Measurements from ENCODE around the gene SLAIN2. TPM values are rescaled to one million over a fixed set of nuclear protein-coding genes. Genes with fewer than 3 reads are reported as not detected.

Gene SLAIN2
- total RNA-seq, 4 donors from 2014 or later, result 68.4 to 238 (median 115) TPM

- no peak overlapping the region for H3K27ac ChIP-seq
- WGBS, 2 donors (ENCODE audit: low coverage in 1 of 2), result 88 to 96% methylated on average over 1 to 4 of the region's 4 CpGs
- no peak for ATAC-seq
- H3K4me3 ChIP-seq, result no peak overlapping the region
- H3K27me3 ChIP-seq, result no peaks in the 10 kb centered on the region
- H3K4me1 ChIP-seq, result no peaks in the 10 kb centered on the region
- no peaks in the 10 kb centered on the region for H3K9me3 ChIP-seq
- H3K36me3 ChIP-seq, result no peaks in the 10 kb centered on the region
- no peak for TF ChIP-seq EP300 (IDR thresholded peaks at IDR 0.05)
- no peak for TF ChIP-seq CTCF (IDR thresholded peaks at IDR 0.05)
- TF ChIP-seq POLR2A (IDR thresholded peaks at IDR 0.05), result no peak
- TF ChIP-seq POLR2AphosphoS5 (IDR thresholded peaks at IDR 0.05), result no peak
Measured at GRCh38 chr4:48299560-48299959, 41.8 kb upstream of the SLAIN2 start.

GRCh38 chr4:48300004-48300403 is 41.3 kb upstream of the SLAIN2 start:
- H3K9me3 ChIP-seq, result no peaks in the 10 kb centered on the region
- no peak for ATAC-seq
- no peak overlapping the region for H3K4me3 ChIP-seq
- H3K4me1 ChIP-seq, result no peaks in the 10 kb centered on the region
- no peak overlapping the region for H3K27ac ChIP-seq
- TF ChIP-seq POLR2AphosphoS5 (IDR thresholded peaks at IDR 0.05) (no peak), EP300 (IDR thresholded peaks at IDR 0.05) (no peak), POLR2A (IDR thresholded peaks at IDR 0.05) (no peak), CTCF (IDR thresholded peaks at IDR 0.05) (no peak)
- WGBS, 2 donors (ENCODE audit: low coverage in 1 of 2), result 58 to 68% methylated on average over 2 of the region's 2 CpGs
- H3K27me3 ChIP-seq, result no peaks in the 10 kb centered on the region
- H3K36me3 ChIP-seq, result no peaks in the 10 kb centered on the region

GRCh38 chr4:48305508-48305907 is 35.8 kb upstream of the SLAIN2 start:
- no peaks in the 10 kb centered on the region for H3K27me3 ChIP-seq
- no peak overlapping the region for H3K27ac ChIP-seq
- no peaks in the 10 kb centered on the region for H3K4me1 ChIP-seq
- H3K9me3 ChIP-seq, result no peaks in the 10 kb centered on the region
- TF ChIP-seq CTCF (IDR thresholded peaks at IDR 0.05) (no peak), POLR2A (IDR thresholded peaks at IDR 0.05) (no peak), POLR2AphosphoS5 (IDR thresholded peaks at IDR 0.05) (no peak)
- no peak for ATAC-seq
- WGBS, 2 donors (ENCODE audit: low coverage in 1 of 2), result 79 to 90% methylated on average over 1 to 3 of the region's 3 CpGs
- H3K4me3 ChIP-seq, result no peak overlapping the region
- H3K36me3 ChIP-seq, result no peaks in the 10 kb centered on the region

GRCh38 chr4:48307528-48307927 is 33.8 kb upstream of the SLAIN2 start:
- no peak for TF ChIP-seq CTCF (IDR thresholded peaks at IDR 0.05)
- Histone ChIP-seq H3K36me3 (no peaks in the 10 kb centered on the region), H3K4me3 (no peak overlapping the region), H3K4me1 (no peaks in the 10 kb centered on the region), H3K27me3 (no peaks in the 10 kb centered on the region), H3K9me3 (no peaks in the 10 kb centered on the region), H3K27ac (no peak overlapping the region)
- no peak for ATAC-seq
- WGBS, 2 donors (ENCODE audit: low coverage in 1 of 2), result 93 to 100% methylated on average over 2 to 5 of the region's 5 CpGs

- H3K9me3 ChIP-seq, result no peaks in the 10 kb centered on the region
- no peak overlapping the region for H3K4me3 ChIP-seq
- no peak overlapping the region for H3K27ac ChIP-seq
- TF ChIP-seq CTCF (IDR thresholded peaks at IDR 0.05) (no peak), POLR2A (IDR thresholded peaks at IDR 0.05) (no peak), EP300 (IDR thresholded peaks at IDR 0.05) (no peak), POLR2AphosphoS5 (IDR thresholded peaks at IDR 0.05) (no peak)
- no peaks in the 10 kb centered on the region for H3K27me3 ChIP-seq
- H3K36me3 ChIP-seq, result no peaks in the 10 kb centered on the region
- no peaks in the 10 kb centered on the region for H3K4me1 ChIP-seq
- ATAC-seq, result no peak
- WGBS, 2 donors (ENCODE audit: low coverage in 1 of 2), result 76 to 82% methylated on average over 2 of the region's 2 CpGs
Measured at GRCh38 chr4:48308901-48309300, 32.4 kb upstream of the SLAIN2 start.
